HT1080 (cell line): Measurements from ENCODE around the gene JAK3. TPM values are rescaled to one million over a fixed set of nuclear protein-coding genes. Genes with fewer than 3 reads are reported as not detected.
"Not testable (repeated sequence)": the region's sequence is repeated elsewhere in the genome, so short reads cannot be mapped to it uniquely, and the experiment has no call there.

Experiments
- DNase-seq: peaks from one replicate; pipeline ENCODE4 v3.0.0-alpha.2; 2015; ENCODE audit warnings: low read depth
- small RNA-seq: library from RNA; depleted of rRNA; stranded (forward); fragments of <200 nt; gene quantifications from one replicate; pipeline ENCODE3, GENCODE V24; 2014
- total RNA-seq: library from RNA; depleted of rRNA; stranded (reverse); fragments of >200 nt; shearing (Covaris generic); gene quantifications from 2 replicates; pipeline ENCODE4 v1.2.3, GENCODE V29; 2014; rRNA removed

Gene JAK3
- total RNA-seq, 1 experiment from 2014 or later: 0.06 TPM

DNA sequence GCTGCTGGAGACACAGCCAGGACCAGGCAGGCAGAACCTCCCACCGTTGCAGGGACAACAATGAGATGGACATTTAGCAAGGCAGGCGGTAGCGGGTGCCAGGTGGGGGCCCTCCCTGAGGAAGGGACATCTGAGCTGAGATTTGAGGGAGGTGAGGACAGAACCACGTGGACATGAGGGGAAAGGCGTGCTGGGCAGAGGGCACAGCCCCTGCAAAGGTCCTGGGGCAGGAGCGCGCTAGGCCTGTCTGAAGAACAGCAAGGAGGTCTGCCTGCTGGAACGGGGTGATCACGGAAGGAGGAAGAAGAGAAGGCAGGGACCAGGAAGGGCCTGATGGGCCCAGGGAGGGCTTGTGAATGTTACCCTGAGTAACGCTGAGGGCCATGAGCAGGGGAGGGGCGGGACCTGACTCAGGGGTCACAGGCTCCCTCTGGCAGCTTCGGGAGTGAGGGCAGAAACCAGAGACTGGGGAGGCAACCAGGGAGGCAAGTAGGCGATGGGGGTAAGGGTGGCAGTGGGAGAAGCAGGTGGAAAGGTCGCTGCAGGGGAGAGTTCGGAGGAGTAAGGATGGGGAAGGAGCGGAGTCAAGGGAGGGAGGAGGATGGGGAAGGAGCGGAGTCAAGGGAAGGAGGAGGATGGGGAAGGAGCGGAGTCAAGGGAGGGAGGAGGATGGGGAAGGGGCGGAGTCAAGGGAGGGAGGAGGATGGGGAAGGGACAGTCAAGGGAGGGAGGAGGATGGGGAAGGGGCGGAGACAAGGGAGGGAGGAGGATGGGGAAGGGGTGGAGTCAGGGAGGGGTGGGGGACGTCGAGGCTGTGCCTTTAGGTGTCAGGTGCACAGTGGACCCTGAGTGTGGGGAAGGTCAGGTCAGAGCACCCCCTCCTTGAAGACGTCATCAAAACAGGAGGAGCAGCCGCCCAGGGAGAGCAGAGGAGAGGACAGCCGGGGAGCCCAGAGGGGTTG is 68.5 kb downstream of the JAK3 start:
- DNase-seq: no peak

DNA sequence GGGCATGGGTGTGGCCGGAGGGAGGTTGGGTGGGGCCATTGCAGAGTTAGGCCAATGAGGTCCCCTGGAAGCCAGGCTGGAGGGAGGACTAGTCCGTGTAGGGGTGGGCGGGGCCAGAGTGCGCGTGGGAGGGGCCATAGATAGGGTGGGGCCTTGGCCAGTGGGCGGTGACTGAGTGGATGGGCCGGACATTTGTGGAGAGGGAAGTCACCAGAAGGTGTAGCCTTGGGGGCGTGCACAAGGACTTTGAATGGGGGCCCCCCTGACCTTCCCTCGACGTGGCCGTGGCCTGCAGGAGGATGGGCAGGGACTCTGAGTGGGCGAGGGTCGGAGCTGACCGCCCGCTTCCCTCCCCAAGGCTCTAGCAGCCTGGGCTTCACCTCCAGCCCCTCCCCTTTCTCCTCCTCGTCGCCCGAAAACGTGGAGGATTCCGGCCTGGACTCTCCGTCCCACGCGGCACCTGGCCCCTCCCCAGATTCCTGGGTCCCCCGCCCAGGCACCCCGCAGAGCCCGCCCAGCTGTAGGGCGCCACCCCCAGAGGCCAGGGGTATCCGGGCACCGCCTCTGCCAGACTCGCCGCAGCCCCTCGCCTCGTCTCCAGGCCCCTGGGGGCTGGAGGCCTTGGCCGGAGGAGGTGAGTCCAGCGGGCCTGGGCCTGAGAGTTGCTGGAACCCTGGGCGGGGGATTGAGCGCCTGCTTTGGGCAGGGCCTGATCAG is 69.4 kb downstream of the JAK3 start:
- DNase-seq: no peak

DNA sequence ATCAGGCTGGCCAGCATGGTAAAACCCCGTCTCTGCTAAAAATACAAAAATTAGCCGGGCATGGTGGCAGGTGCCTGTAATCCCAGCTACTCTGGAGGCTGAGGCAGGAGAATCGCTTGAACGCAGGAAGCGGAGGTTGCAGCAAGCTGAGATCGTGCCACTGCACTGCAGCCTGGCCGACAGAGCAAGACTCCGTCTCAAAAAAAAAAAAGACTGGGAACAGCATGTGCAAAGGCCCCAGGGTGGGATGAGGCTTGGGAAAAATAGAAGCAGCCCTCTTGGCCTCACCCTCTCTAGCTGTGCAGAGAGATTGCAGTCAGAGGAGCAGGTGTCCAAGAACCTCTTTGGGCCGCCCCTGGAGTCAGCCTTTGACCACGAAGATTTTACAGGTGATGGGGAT is 69.9 kb downstream of the JAK3 start:
- DNase-seq: not testable (repeated sequence)

DNA sequence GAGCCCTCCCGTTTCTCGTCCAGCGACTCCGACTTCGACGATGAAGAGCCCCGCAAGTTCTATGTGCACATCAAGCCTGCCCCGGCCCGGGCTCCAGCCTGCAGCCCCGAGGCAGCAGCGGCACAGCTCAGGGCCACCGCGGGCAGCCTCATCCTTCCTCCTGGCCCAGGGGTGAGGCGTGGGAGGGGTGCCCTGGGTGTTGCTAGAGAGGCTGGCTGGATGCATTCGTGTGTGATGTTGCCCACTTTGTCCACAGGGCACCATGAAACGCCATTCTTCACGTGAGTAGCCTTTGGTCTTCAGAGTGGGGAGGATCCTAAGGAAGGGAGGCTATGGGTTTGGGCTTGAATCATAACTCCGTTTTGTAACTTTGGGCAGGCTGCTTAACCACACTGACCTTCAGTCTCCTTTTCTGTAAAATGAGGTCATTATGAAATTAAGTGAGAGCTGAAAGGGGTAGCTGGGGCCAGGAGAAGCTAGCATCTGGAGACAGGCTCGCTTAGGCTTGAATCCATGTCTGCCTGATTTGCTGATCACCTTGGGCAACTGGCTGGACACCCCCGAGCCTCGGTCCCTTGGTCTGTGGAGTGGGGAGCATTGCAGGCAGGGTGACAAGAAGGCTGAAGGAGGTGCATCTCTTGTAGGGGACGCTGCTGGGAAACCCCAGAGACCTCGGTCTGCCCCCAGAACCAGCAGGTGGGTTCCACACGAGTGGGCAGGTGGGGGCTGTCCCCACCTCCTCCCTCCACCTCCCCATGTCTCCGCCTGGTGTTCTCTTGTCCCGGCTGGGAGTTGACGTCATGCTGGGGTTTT is 71.6 kb downstream of the JAK3 start:
- DNase-seq: no peak

DNA sequence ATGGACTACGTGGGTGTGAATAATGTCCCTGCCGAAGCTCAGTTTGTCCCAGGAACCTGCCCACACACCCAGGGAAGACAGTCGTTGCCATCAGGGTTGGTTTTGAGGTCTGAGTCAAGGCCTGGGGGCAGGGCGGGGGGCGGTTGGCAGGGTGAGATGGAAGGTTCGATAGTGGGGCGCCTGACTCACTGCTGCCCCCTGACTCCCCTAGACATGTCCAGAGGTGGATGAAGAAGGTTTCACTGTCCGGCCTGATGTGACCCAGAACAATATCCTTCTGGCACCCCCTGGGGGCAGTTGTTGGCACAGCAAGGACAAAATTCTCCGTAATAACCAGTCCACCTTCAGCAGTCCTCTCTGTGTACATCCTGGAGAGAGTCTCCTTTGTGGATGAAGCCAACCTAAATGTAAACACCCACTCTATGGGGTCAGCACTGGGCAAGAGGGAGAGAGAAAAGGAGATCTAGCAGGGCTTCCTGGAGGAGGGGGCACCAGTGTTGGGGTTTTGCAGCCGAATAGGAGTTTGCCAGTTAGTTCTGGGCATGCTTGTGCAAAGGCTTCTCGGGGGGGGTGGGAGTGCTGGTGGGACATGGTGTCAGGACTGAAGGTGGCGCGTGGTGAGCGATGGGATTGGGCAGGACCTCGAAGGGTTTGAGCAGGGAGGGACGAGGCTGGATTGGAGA is 72.4 kb downstream of the JAK3 start:
- DNase-seq: peak; percentile 58

Small RNA genes lying within 50 kb of the gene (small RNA-seq; reads per million reads assigned to genes)
- gene SNORA68: not detected

Other genes starting within 250 kb of the JAK3 start
- gene UNC13A, start 159.6 kb downstream of the JAK3 start, total RNA-seq: 0.02 and 0.07 TPM in 2 replicates
- 30.3 and 45.0 TPM in 2 replicates for gene MAP1S, start 128.5 kb downstream of the JAK3 start, total RNA-seq
- gene FCHO1, start 96.5 kb downstream of the JAK3 start, total RNA-seq: 0.53 TPM in 2 replicates
- gene B3GNT3, start 52.8 kb downstream of the JAK3 start, total RNA-seq: 0.20 TPM in 1 of 2 replicates, not detected in the other
- not detected in 2 replicates for gene INSL3, start 26.5 kb downstream of the JAK3 start, total RNA-seq
- gene RPL18A, start 11.9 kb upstream of the JAK3 start, total RNA-seq: 2,013 and 2,102 TPM in 2 replicates
- gene SLC5A5, start 24.0 kb upstream of the JAK3 start, total RNA-seq: not detected in 2 replicates
- gene CCDC124, start 85.0 kb upstream of the JAK3 start, total RNA-seq: 50.8 and 70.0 TPM in 2 replicates
- not detected in 2 replicates for gene KCNN1, start 119.1 kb upstream of the JAK3 start, total RNA-seq
- 8.7 and 10.3 TPM in 2 replicates for gene ARRDC2, start 160.2 kb upstream of the JAK3 start, total RNA-seq
- 0.13 and 1.0 TPM in 2 replicates for gene IL12RB1, start 239.0 kb upstream of the JAK3 start, total RNA-seq
- 1.4 and 2.3 TPM in 2 replicates for gene MAST3, start 249.8 kb upstream of the JAK3 start, total RNA-seq